Thymus (tissue), 11 donors: Measurements from ENCODE around the gene RIN2. TPM values are rescaled to one million over a fixed set of nuclear protein-coding genes. Genes with fewer than 3 reads are reported as not detected.
"Not testable (repeated sequence)": the region's sequence is repeated elsewhere in the genome, so short reads cannot be mapped to it uniquely, and the experiment has no call there.

Experiments
- DNase-seq, 9 donors: peaks; one replicate each; pipeline ENCODE4 v3.0.0-alpha.2; 2013; ENCODE audit warnings: low spot score in 9 of 9, low read depth in 6 of 9, missing footprints in 1 of 9
- H3K27ac ChIP-seq, 2 donors: one replicate each; pipeline ENCODE4 v1.5.1; 2013; ENCODE audit warnings: control low read depth in 1 of 2, low read depth in 1 of 2, low read length in 1 of 2, mild to moderate bottlenecking in 1 of 2, moderate library complexity in 1 of 2
- H3K27me3 ChIP-seq, 2 donors: one replicate each; pipeline ENCODE4 v1.5.1; 2013; ENCODE audit warnings: low read length in 1 of 2; ENCODE audit not compliant: control insufficient read depth in 2 of 2, insufficient read depth in 1 of 2
- H3K36me3 ChIP-seq, 2 donors: one replicate each; pipeline ENCODE4 v1.5.1; 2013; ENCODE audit warnings: low read length in 1 of 2, mild to moderate bottlenecking in 1 of 2, moderate library complexity in 1 of 2; ENCODE audit not compliant: control insufficient read depth in 2 of 2, insufficient read depth in 2 of 2
- H3K4me1 ChIP-seq, 2 donors: one replicate each; pipeline ENCODE4 v1.5.1; 2013; ENCODE audit warnings: low read length in 2 of 2; ENCODE audit not compliant: control insufficient read depth in 2 of 2, insufficient read depth in 2 of 2
- H3K4me3 ChIP-seq, 2 donors: one replicate each; pipeline ENCODE4 v1.5.1; 2013; ENCODE audit warnings: low read length in 2 of 2, control low read depth in 1 of 2, mild to moderate bottlenecking in 1 of 2
- H3K9me3 ChIP-seq, 2 donors: one replicate each; pipeline ENCODE4 v1.5.1; 2013; ENCODE audit warnings: low read length in 1 of 2, mild to moderate bottlenecking in 1 of 2; ENCODE audit not compliant: control insufficient read depth in 2 of 2, insufficient read depth in 1 of 2
- WGBS: extraction: QIAGEN DNeasy Blood & Tissue Kit; methylation state at CpG from one replicate; pipeline ENCODE4 v1.1.7; 2013; 5-methylcytosine and 5-hydroxymethylcytosine counted together
- polyA plus RNA-seq: library from polyadenylated mRNA; stranded (reverse); fragments of 200-250 nt; gene quantifications from one replicate; pipeline ENCODE4 v1.2.3, GENCODE V29; 2013
- total RNA-seq: library from RNA; stranded (reverse); fragments of 120-200 nt; gene quantifications from one replicate; pipeline ENCODE4 v1.2.4, GENCODE V29; 2013
- donor health status: healthy.

The RIN2 gene
- total and polyA plus RNA-seq, 2 donors: 5.2 to 9.2 TPM

- Histone ChIP-seq H3K36me3 (no peaks in the 10 kb centered on the region), H3K9me3 (no peaks in the 10 kb centered on the region), H3K4me1 (peaks cover 0 to 2% of the 10 kb centered on the region in 2 donors), H3K27me3 (no peaks in the 10 kb centered on the region), H3K27ac (no peak overlapping the region), H3K4me3 (no peak overlapping the region)
- no peak for DNase-seq
- WGBS: 93% methylated on average over 4 of the region's 4 CpGs
These were observed 44.6 kb downstream of the RIN2 start for GRCh38 chr20:19802492-19803158.

DNA sequence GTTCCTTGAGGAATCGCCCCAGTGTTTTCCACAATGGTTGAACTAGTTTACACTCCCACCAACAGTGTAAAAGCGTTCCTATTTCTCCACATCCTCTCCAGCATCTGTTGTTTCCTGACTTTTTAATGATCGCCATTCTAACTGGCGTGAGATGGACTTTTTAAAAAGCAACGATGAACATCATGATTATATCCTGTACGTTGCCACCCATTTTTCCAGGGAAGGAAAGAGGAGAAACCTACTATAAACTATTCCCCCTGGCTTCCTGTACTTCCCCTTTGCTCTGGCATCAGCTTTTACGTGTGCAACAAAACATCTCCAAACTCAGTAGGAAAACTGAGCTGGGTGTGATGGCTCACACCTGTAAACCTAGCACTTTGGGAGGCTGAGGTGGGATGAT lies 48.2 kb downstream of the RIN2 start:
- not testable (repeated sequence) for H3K27ac ChIP-seq, H3K9me3 ChIP-seq, DNase-seq, H3K4me3 ChIP-seq, H3K27me3 ChIP-seq, H3K36me3 ChIP-seq, H3K4me1 ChIP-seq
- 81% methylated on average over 7 of the region's 7 CpGs for WGBS

GRCh38 chr20:19806806-19807190 lies 48.7 kb downstream of the RIN2 start:
- Histone ChIP-seq H3K27me3 (no peaks in the 10 kb centered on the region), H3K9me3 (no peaks in the 10 kb centered on the region), H3K4me1 (peaks cover 0 to 6% of the 10 kb centered on the region in 2 donors), H3K4me3 (no peak overlapping the region), H3K36me3 (no peaks in the 10 kb centered on the region), H3K27ac (peak overlapping the region in 1 of 2 donors; percentile 12)
- 92% methylated on average over 4 of the region's 4 CpGs for WGBS
- no peak for DNase-seq

DNA sequence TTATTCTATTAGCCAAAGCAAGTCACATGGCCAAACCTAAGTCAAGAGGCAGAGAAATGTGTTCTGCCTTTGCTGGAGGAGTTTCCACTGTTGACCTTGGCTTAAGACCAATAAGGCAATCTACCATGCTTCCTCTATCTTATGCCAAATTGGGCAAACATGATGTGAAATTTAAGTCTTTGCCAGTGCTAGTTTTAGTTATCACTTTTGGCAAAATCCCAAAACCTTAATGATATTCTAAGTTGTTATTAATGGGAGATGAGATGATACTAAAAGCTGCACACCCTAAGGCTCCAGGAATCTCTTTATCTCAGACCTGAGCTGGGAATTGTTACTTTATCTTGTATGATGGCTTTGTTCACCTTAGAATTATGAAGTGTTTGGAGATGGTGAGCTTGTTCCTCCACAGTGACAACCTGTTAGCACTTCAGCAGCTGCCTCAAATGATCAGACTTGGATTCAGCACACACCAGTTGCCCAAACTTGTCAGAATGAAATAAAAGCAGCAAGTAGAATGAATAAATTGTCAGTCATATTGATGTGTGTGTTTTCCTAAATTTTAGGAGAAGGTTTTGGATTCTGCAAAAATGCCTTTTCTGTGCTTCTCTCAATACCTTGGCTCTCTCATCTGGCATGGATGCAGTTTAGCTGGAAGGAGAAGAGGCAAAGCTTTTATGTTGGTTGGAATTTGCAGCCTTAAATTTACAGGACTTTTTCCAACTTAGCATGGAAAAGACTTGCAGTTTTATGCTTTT lies 49.3 kb downstream of the RIN2 start:
- no peak overlapping the region for H3K27ac ChIP-seq
- no peak overlapping the region for H3K4me3 ChIP-seq
- H3K4me1 ChIP-seq: peaks cover 0 to 6% of the 10 kb centered on the region in 2 donors
- no peaks in the 10 kb centered on the region for H3K9me3 ChIP-seq
- DNase-seq: peak in 1 of 9 donors; percentile 10
- H3K36me3 ChIP-seq: no peaks in the 10 kb centered on the region
- H3K27me3 ChIP-seq: no peaks in the 10 kb centered on the region
